ENCODE measurements around the gene SLC9A7.
"Not testable (repeated sequence)": the region's sequence is repeated elsewhere in the genome, so short reads cannot be mapped to it uniquely, and the experiment has no call there.

Gene SLC9A7

GRCh38 chrX:46758956-46759644, at the start of gene SLC9A7:
Gene SLC9A7, minus strand, starts transcription at chrX:46759118. Its CDS starts 89 bp downstream, at chrX:46759029.
- peak; percentile 60 to 76 (median 66) for DNase-seq (ENCODE audit: low read depth in 3 of 3)

GRCh38 chrX:46805270-46805669, 46.4 kb upstream of the SLC9A7 start:
- DNase-seq (ENCODE audit: low read depth in 3 of 3) = no peak

- DNase-seq (ENCODE audit: low read depth in 3 of 3) = no peak
These were observed 44.2 kb upstream of the SLC9A7 start for GRCh38 chrX:46803140-46803539.

- DNase-seq (ENCODE audit: low read depth in 3 of 3) = peak; percentile 46 to 61 (median 56)
These were observed 37.8 kb upstream of the SLC9A7 start for GRCh38 chrX:46796574-46797191.

GRCh38 chrX:46793386-46794143, 34.6 kb upstream of the SLC9A7 start:
- DNase-seq (ENCODE audit: low read depth in 3 of 3) = no peak

- no peak for DNase-seq (ENCODE audit: low read depth in 3 of 3)
These were observed 33.9 kb upstream of the SLC9A7 start for GRCh38 chrX:46792810-46793188.

GRCh38 chrX:46791927-46792809, 33.2 kb upstream of the SLC9A7 start:
- DNase-seq (ENCODE audit: low read depth in 3 of 3) = no peak

GRCh38 chrX:46788902-46789301, 30.0 kb upstream of the SLC9A7 start:
- no peak for DNase-seq (ENCODE audit: low read depth in 3 of 3)

- not testable (repeated sequence) for DNase-seq (ENCODE audit: low read depth in 3 of 3)
These were observed 25.5 kb upstream of the SLC9A7 start for GRCh38 chrX:46784437-46784836.

- DNase-seq (ENCODE audit: low read depth in 3 of 3) = no peak
These were observed 23.1 kb upstream of the SLC9A7 start for GRCh38 chrX:46782034-46782433.

GRCh38 chrX:46777971-46778810, 19.3 kb upstream of the SLC9A7 start:
- DNase-seq (ENCODE audit: low read depth in 3 of 3) = no peak

- no peak for DNase-seq (ENCODE audit: low read depth in 3 of 3)
These were observed 11.9 kb upstream of the SLC9A7 start for GRCh38 chrX:46770817-46771163.

GRCh38 chrX:46770000-46770816, 11.3 kb upstream of the SLC9A7 start:
- no peak for DNase-seq (ENCODE audit: low read depth in 3 of 3)

GRCh38 chrX:46762963-46763362, 4.0 kb upstream of the SLC9A7 start:
- no peak for DNase-seq (ENCODE audit: low read depth in 3 of 3)

- DNase-seq (ENCODE audit: low read depth in 3 of 3) = no peak
These were observed 692 bp upstream of the SLC9A7 start for GRCh38 chrX:46759645-46759974.

GRCh38 chrX:46758163-46758955, 559 bp downstream of the SLC9A7 start:
- DNase-seq (ENCODE audit: low read depth in 3 of 3) = peak in 2 of 3 donors; percentile 3 to 17

GRCh38 chrX:46757593-46757992, 1.3 kb downstream of the SLC9A7 start:
- DNase-seq (ENCODE audit: low read depth in 3 of 3) = no peak

- DNase-seq (ENCODE audit: low read depth in 3 of 3) = no peak
These were observed 1.9 kb downstream of the SLC9A7 start for GRCh38 chrX:46757052-46757451.

- no peak for DNase-seq (ENCODE audit: low read depth in 3 of 3)
These were observed 3.2 kb downstream of the SLC9A7 start for GRCh38 chrX:46755671-46756070.
